H1 (cell line): ENCODE results near the gene CSTF2T. TPM values are rescaled to one million over a fixed set of nuclear protein-coding genes. Genes with fewer than 3 reads are reported as not detected.

Experiments used
- CTCF ChIA-PET: fragments of 300-600 bp; sonication (Branson Sonifier 250); formaldehyde crosslinking; loops from one replicate; lab custom pipeline; 2021; ENCODE audit not compliant: partially characterized antibody; lab: Charles Lee
- POLR2A ChIA-PET: fragments of 300-600 bp; sonication (Branson Sonifier 250); formaldehyde crosslinking; loops from one replicate; lab custom pipeline; 2021; ENCODE audit warnings: inconsistent platforms; ENCODE audit not compliant: partially characterized antibody; lab: Charles Lee
- DNase-seq, 2 experiments: peaks; one replicate each; pipeline versions ENCODE4 v3.0.0 to v3.0.0-alpha.2; 2010 to 2022; ENCODE audit warnings: low spot score in 2 of 2, low read depth in 1 of 2, mixed read lengths in 1 of 2
- FAIRE-seq: peaks from 2 replicates; lab custom pipeline; 2011; peaks lifted over from hg19 to GRCh38; lab: Jason Lieb, UNC
- H2AFZ ChIP-seq: 2 replicates; pipeline ENCODE4 v1.8.1; 2012; ENCODE audit warnings: low read length, inconsistent platforms
- H2AK5ac ChIP-seq: 2 replicates; pipeline ENCODE4 v1.6.1; 2013; ENCODE audit warnings: low read depth, low read length
- H2BK120ac ChIP-seq: replicated peaks from 2 replicates; pipeline ENCODE3; 2013; ENCODE audit warnings: low read depth, low read length, inconsistent platforms
- H2BK12ac ChIP-seq: 2 replicates; pipeline ENCODE4 v1.6.1; 2013; ENCODE audit warnings: low read depth, low read length
- H2BK15ac ChIP-seq: 2 replicates; pipeline ENCODE4 v1.6.1; 2013; ENCODE audit warnings: low read length
- H2BK20ac ChIP-seq: 2 replicates; pipeline ENCODE4 v1.6.1; 2013; ENCODE audit warnings: low read length
- H2BK5ac ChIP-seq: 2 replicates; pipeline ENCODE4 v1.6.1; 2013; ENCODE audit warnings: low read depth, low read length
- H3K14ac ChIP-seq: 2 replicates; pipeline ENCODE4 v1.6.1; 2013; ENCODE audit warnings: inconsistent platforms; ENCODE audit not compliant: insufficient read length
- H3K18ac ChIP-seq: 2 replicates; pipeline ENCODE4 v1.6.1; 2013; ENCODE audit warnings: low read length; ENCODE audit errors: extremely low read depth
- H3K23ac ChIP-seq: 2 replicates; pipeline ENCODE4 v1.6.1; 2013; ENCODE audit warnings: inconsistent platforms; ENCODE audit not compliant: insufficient read length
- H3K23me2 ChIP-seq: 2 replicates; pipeline ENCODE4 v1.6.1; 2013; ENCODE audit warnings: low read depth, low read length
- H3K27ac ChIP-seq: 2 replicates; pipeline ENCODE4 v1.6.1; 2011; ENCODE audit warnings: low read depth, low read length, inconsistent platforms
- H3K27me3 ChIP-seq, 4 experiments: replicated peaks in 1 of 4; 1 replicate in 1 of 4; 2 replicates in 3 of 4; pipeline versions ENCODE4 v1.6.1 to v1.8.1; 2011 to 2013; ENCODE audit warnings: low read length in 3 of 4, mild to moderate bottlenecking in 3 of 4, inconsistent platforms in 2 of 4, mixed read lengths in 2 of 4, moderate library complexity in 1 of 4; ENCODE audit not compliant: control insufficient read depth in 3 of 4, insufficient read depth in 3 of 4; ENCODE audit errors: extremely low read depth in 1 of 4
- H3K36me3 ChIP-seq, 4 experiments: 2 replicates each; pipeline versions ENCODE4 v1.6.1 to v1.8.1; 2011 to 2013; ENCODE audit warnings: mild to moderate bottlenecking in 4 of 4, low read length in 3 of 4, moderate library complexity in 2 of 4, control low read depth in 1 of 4, inconsistent platforms in 1 of 4; ENCODE audit not compliant: insufficient read depth in 4 of 4, control insufficient read depth in 2 of 4
- H3K4ac ChIP-seq: replicated peaks from 2 replicates; pipeline ENCODE3; 2013; ENCODE audit warnings: low read length, low read depth, mixed read lengths, inconsistent platforms; ENCODE audit not compliant: insufficient read length
- H3K4me1 ChIP-seq, 4 experiments: replicated peaks in 1 of 4; 1 replicate in 1 of 4; 2 replicates in 3 of 4; pipeline versions ENCODE4 v1.6.1 to v1.8.1; 2011 to 2013; ENCODE audit warnings: low read length in 3 of 4, inconsistent platforms in 2 of 4, mixed read lengths in 1 of 4; ENCODE audit not compliant: insufficient read depth in 4 of 4, control insufficient read depth in 3 of 4
- H3K4me2 ChIP-seq, 2 experiments: 2 replicates each; pipeline versions ENCODE4 v1.6.1 to v1.8.1; 2011 to 2013; ENCODE audit warnings: low read depth in 2 of 2, low read length in 2 of 2, control low read depth in 1 of 2, inconsistent platforms in 1 of 2, mild to moderate bottlenecking in 1 of 2; ENCODE audit not compliant: insufficient read depth in 1 of 2
- H3K4me3 ChIP-seq, 4 experiments: fragments of 200-600, 300-600 bp in 1 of 4; sonication (generic), shearing (Covaris generic), sonication (Bioruptor Twin) in 1 of 4; 2 replicates each; pipeline versions ENCODE4 v1.5.1 to v1.8.1; 2011 to 2016; ENCODE audit warnings: low read length in 4 of 4, low read depth in 3 of 4, control low read depth in 2 of 4, inconsistent platforms in 2 of 4, mild to moderate bottlenecking in 2 of 4, mixed read lengths in 1 of 4, moderate library complexity in 1 of 4; ENCODE audit not compliant: insufficient read depth in 2 of 4; ENCODE audit errors: extremely low read depth in 1 of 4
- H3K56ac ChIP-seq: replicated peaks from 2 replicates; pipeline ENCODE3; 2013; ENCODE audit warnings: low read depth, mild to moderate bottlenecking, mixed read lengths, low read length, inconsistent platforms; ENCODE audit not compliant: insufficient read length
- H3K79me1 ChIP-seq: 2 replicates; pipeline ENCODE4 v1.6.1; 2013; ENCODE audit warnings: low read depth, low read length, control low read depth
- H3K79me2 ChIP-seq, 2 experiments: 2 replicates each; pipeline versions ENCODE4 v1.6.1 to v1.8.1; 2012 to 2013; ENCODE audit warnings: low read length in 2 of 2, mild to moderate bottlenecking in 2 of 2, inconsistent platforms in 1 of 2; ENCODE audit not compliant: insufficient read depth in 2 of 2, control insufficient read depth in 1 of 2
- H3K9ac ChIP-seq, 4 experiments: replicated peaks in 1 of 4; 1 replicate in 1 of 4; 2 replicates in 3 of 4; pipeline versions ENCODE4 v1.6.1 to v1.8.1; 2011 to 2013; ENCODE audit warnings: low read depth in 3 of 4, low read length in 3 of 4, control low read depth in 2 of 4, mild to moderate bottlenecking in 2 of 4, moderate library complexity in 2 of 4, inconsistent platforms in 1 of 4; ENCODE audit errors: extremely low read depth in 1 of 4
- H3K9me3 ChIP-seq, 2 experiments: 2 replicates each; pipeline versions ENCODE4 v1.6.1 to v1.8.1; 2012 to 2013; ENCODE audit warnings: mild to moderate bottlenecking in 2 of 2, moderate library complexity in 2 of 2, control low read depth in 1 of 2, inconsistent platforms in 1 of 2, low read depth in 1 of 2, low read length in 1 of 2, mixed read lengths in 1 of 2; ENCODE audit not compliant: insufficient read depth in 2 of 2
- H4K20me1 ChIP-seq, 2 experiments: replicated peaks in 1 of 2; 2 replicates each; pipeline versions ENCODE3 to v1.8.1; 2011 to 2013; ENCODE audit warnings: inconsistent platforms in 2 of 2, low read length in 2 of 2, mild to moderate bottlenecking in 1 of 2; ENCODE audit not compliant: insufficient read depth in 2 of 2, control insufficient read depth in 1 of 2
- H4K5ac ChIP-seq: 2 replicates; pipeline ENCODE4 v1.6.1; 2013; ENCODE audit warnings: low read length, low read depth, mixed read lengths, inconsistent platforms; ENCODE audit not compliant: insufficient read length
- H4K8ac ChIP-seq: 2 replicates; pipeline ENCODE4 v1.8.0; 2013; ENCODE audit warnings: mild to moderate bottlenecking, moderate library complexity, low read length, inconsistent platforms; ENCODE audit not compliant: insufficient read depth; ENCODE audit errors: extremely low read depth
- H4K91ac ChIP-seq: replicated peaks from 2 replicates; pipeline ENCODE3; 2013; ENCODE audit warnings: low read length, mixed read lengths, inconsistent platforms; ENCODE audit not compliant: insufficient read length
- ASH2L ChIP-seq: fragments of 200-600, 300-600 bp; sonication (generic); IDR thresholded peaks from one replicate; pipeline ENCODE4 v1.7.1; 2017; ENCODE audit warnings: low read length
- CREB1 ChIP-seq: IDR thresholded peaks from 2 replicates; pipeline ENCODE4 v1.6.1; 2012; ENCODE audit warnings: inconsistent platforms
- EP300 ChIP-seq, 2 experiments: IDR thresholded peaks; 1 replicate in 1 of 2; 2 replicates in 1 of 2; pipeline ENCODE4 v1.6.1; 2011 to 2012; ENCODE audit warnings: low read depth in 2 of 2, low read length in 2 of 2, mild to moderate bottlenecking in 2 of 2, borderline replicate concordance in 1 of 2, inconsistent platforms in 1 of 2, moderate library complexity in 1 of 2
- HDAC2 ChIP-seq, 2 experiments: fragments of 300-600 bp in 1 of 2; sonication (generic) in 1 of 2; IDR thresholded peaks; 2 replicates each; pipeline ENCODE4 v1.6.1; 2011 to 2012; ENCODE audit warnings: low read depth in 2 of 2, low read length in 2 of 2, mild to moderate bottlenecking in 2 of 2, moderate library complexity in 2 of 2, borderline replicate concordance in 1 of 2, inconsistent platforms in 1 of 2
- HDAC6 ChIP-seq: IDR thresholded peaks from one replicate; pipeline ENCODE4 v1.7.1; 2012; ENCODE audit warnings: low read depth, mild to moderate bottlenecking, inconsistent platforms, low read length, moderate library complexity
- NANOG ChIP-seq: IDR thresholded peaks from 2 replicates; pipeline ENCODE4 v1.6.1; 2011; ENCODE audit warnings: low read length, low read depth, mild to moderate bottlenecking, inconsistent platforms; ENCODE audit not compliant: insufficient read depth, poor library complexity, severe bottlenecking
- PHF8 ChIP-seq: fragments of 200-600 bp; sonication (generic); conservative IDR thresholded peaks from 2 replicates; pipeline ENCODE4 v1.7.1; 2012; ENCODE audit warnings: low read depth, mild to moderate bottlenecking, inconsistent platforms, low read length, moderate library complexity
- POU5F1 ChIP-seq: IDR thresholded peaks from 2 replicates; pipeline ENCODE4 v1.6.1; 2011; ENCODE audit warnings: low read depth, mild to moderate bottlenecking, low read length, moderate library complexity
- RFX5 ChIP-seq: IDR thresholded peaks from 2 replicates; pipeline ENCODE4 v1.6.1; 2011; ENCODE audit warnings: low read depth, low read length, improper control_type of control experiment, borderline replicate concordance
- SP2 ChIP-seq: IDR thresholded peaks from 2 replicates; pipeline ENCODE4 v1.6.1; 2012; ENCODE audit warnings: mild to moderate bottlenecking, low read length, inconsistent platforms
- USF2 ChIP-seq: IDR thresholded peaks from 2 replicates; pipeline ENCODE4 v1.6.1; 2011; ENCODE audit warnings: low read length, improper control_type of control experiment
- ZNF274 ChIP-seq: IDR thresholded peaks from 2 replicates; pipeline ENCODE4 v1.7.0; 2012; ENCODE audit warnings: low read length, borderline replicate concordance; ENCODE audit errors: extremely low read depth
- WGBS, 2 experiments: shearing (Covaris generic) in 1 of 2; methylation state at CpG; one replicate each; pipeline versions ENCODE4 v1.1.6 to v1.1.7; 2013 to 2015; ENCODE audit warnings: low lambda C conversion rate in 2 of 2, mixed read lengths in 2 of 2, inconsistent platforms in 1 of 2, low coverage in 1 of 2, missing lambda C conversion rate in 1 of 2; ENCODE audit not compliant: insufficient replicate concordance in 2 of 2, insufficient coverage in 1 of 2, insufficient read length in 1 of 2; ENCODE audit errors: extremely low coverage in 1 of 2, missing lambda C conversion rate in 1 of 2; 5-methylcytosine and 5-hydroxymethylcytosine counted together
- polyA plus RNA-seq, 7 experiments: library from polyadenylated mRNA; depleted of rRNA in 3 of 7; stranded (reverse) in 5 of 7; unstranded in 2 of 7; fragments of >200 nt in 5 of 7; fragments of 200-250 nt in 2 of 7; gene quantifications; 1 replicate in 5 of 7; 2 replicates in 1 of 7; 4 replicates in 1 of 7; pipeline versions ENCODE4 v1.2.1 to v1.2.3, GENCODE V29; 2011 to 2013; ENCODE audit warnings: missing spikeins in 2 of 7, mixed read lengths in 2 of 7
- total RNA-seq: library from RNA; stranded (reverse); fragmentation: NEBNext Ultra II Directional; extraction: Animal tissue kit (Norgen Biotek cat#: 25700); gene quantifications from 2 replicates; pipeline ENCODE4 v1.2.1, GENCODE V29; 2021

The CSTF2T gene
- total and polyA plus RNA-seq, 2 of the 8 experiments (the other 6 are each of a cell fraction or from before 2014, with no cell fraction given): 9.4 to 32.4 TPM

GRCh38 chr10:51651063-51651462 is 48.3 kb downstream of the CSTF2T start:
- no peak overlapping the region for H3K4me3 ChIP-seq
- H4K91ac ChIP-seq: no peak overlapping the region
- no peak overlapping the region for H3K27ac ChIP-seq
- H4K8ac ChIP-seq: no peak overlapping the region
- H2BK120ac ChIP-seq: no peak overlapping the region
- no peak overlapping the region for H4K5ac ChIP-seq
- H3K79me2 ChIP-seq: no peaks in the 10 kb centered on the region
- H2BK5ac ChIP-seq: no peak overlapping the region
- no peak overlapping the region for H2BK12ac ChIP-seq
- H3K18ac ChIP-seq: no peak overlapping the region
- ChIA-PET POLR2A (no interaction called here), CTCF (no interaction called here)
- H3K4me1 ChIP-seq: no peaks in the 10 kb centered on the region
- no peak overlapping the region for H3K56ac ChIP-seq
- no peak overlapping the region for H2AFZ ChIP-seq
- H3K79me1 ChIP-seq: no peaks in the 10 kb centered on the region
- no peak overlapping the region for H3K4me2 ChIP-seq
- no peaks in the 10 kb centered on the region for H3K9me3 ChIP-seq
- no peak overlapping the region for H3K23ac ChIP-seq
- H4K20me1 ChIP-seq: no peaks in the 10 kb centered on the region
- no peak for DNase-seq
- H3K36me3 ChIP-seq: no peaks in the 10 kb centered on the region
- WGBS, 2 experiments: 91% methylated on average over 1 of the region's 1 CpG; no CpG with 5 or more reads in 1 of the 2 experiments
- no peak overlapping the region for H3K14ac ChIP-seq
- TF ChIP-seq HDAC6 (no peak), ZNF274 (no peak), CREB1 (no peak), SP2 (no peak), RFX5 (no peak), HDAC2 (IDR thresholded peaks at IDR 0.05; ENCODE audit: borderline replicate concordance in 1 of 2, low read depth in 2 of 2, low read length in 2 of 2) (no peak), PHF8 (no peak), ASH2L (no peak), POU5F1 (no peak), EP300 (IDR thresholded peaks at IDR 0.05; ENCODE audit: borderline replicate concordance in 1 of 2, low read depth in 2 of 2, low read length in 2 of 2) (no peak), USF2 (no peak), NANOG (no peak)
- no peak overlapping the region for H3K4ac ChIP-seq
- H3K27me3 ChIP-seq: no peaks in the 10 kb centered on the region
- no peak overlapping the region for H2BK15ac ChIP-seq
- H2AK5ac ChIP-seq: no peak overlapping the region
- no peak overlapping the region for H3K9ac ChIP-seq
- H2BK20ac ChIP-seq: no peak overlapping the region
- H3K23me2 ChIP-seq: no peaks in the 10 kb centered on the region
- FAIRE-seq: no peak
